GM10847 (cell line): ENCODE results near the gene PLXNB3.

Experiments used
- POLR2A ChIP-seq: IDR thresholded peaks from 2 replicates; pipeline ENCODE4 v1.6.1; 2011; ENCODE audit not compliant: insufficient read length; ENCODE audit errors: extremely low read depth

The PLXNB3 gene

DNA sequence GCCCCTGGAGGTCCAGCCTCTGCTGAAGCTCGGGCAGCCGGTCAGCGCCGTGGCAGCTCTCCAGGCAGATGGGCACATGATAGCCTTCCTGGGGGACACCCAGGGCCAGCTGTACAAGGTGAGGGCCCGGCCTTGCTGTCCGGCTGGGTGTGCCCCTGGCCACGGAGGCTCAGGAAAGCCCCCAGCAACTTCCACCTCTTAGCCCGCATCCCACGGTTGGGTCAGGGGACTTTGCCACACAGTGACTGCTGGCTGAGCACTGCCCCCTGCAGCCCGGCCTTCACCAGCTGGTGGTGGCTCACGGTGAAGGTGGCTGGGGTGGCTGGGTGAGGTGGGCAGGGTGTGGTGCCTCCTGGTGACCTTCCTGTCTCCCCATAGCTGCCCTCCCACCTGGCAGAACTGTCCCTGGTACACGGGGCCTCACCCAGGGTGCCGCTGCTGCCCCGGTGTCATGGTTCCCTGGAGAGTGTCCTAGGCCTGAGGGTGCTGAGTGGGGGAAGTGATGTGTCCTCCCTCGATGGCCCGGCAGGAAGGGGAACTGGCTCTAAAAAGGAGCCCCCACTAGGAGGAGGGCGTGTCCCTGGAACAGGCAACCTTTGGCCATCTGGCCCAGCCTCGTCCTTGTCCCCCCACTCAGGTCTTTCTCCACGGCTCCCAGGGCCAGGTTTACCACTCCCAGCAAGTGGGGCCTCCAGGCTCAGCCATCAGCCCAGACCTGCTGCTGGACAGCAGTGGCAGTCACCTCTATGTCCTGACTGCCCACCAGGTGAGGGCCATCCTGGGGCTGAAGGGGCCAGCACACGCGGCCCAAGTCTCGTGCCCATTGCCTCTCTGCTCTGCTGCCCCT, 4.5 kb downstream of the PLXNB3 start:
- TF ChIP-seq POLR2A: no peak

DNA sequence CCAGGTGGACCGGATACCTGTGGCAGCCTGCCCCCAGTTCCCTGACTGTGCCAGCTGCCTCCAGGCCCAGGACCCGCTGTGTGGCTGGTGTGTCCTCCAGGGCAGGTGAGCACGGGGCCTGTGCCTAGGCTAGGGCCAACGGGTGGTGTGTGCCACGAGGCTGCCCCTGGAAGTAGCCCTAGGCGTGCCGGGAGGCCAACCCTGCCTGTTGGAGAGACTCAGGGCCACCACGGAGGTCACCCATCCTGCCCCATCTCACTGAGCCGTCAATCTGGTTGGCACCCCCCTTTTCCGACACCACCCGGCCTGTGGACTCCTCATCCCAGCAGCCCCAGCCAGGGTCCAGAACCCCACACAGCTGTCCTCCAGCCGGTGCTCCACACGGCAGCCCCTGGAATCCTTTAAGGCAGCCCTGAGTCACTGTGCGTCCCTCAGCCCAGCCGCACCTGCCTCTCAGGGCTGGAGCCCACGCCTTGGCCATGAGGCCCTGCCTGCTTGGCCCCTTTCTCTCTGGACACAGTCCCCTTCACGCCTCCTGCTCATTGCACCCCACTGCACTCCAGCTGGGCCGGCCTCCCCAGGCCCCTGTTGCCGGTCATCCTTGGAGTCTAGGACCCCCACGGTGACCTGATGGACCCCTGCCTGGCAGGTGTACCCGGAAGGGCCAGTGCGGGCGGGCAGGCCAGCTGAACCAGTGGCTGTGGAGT, 5.3 kb downstream of the PLXNB3 start:
- no peak for TF ChIP-seq POLR2A

DNA sequence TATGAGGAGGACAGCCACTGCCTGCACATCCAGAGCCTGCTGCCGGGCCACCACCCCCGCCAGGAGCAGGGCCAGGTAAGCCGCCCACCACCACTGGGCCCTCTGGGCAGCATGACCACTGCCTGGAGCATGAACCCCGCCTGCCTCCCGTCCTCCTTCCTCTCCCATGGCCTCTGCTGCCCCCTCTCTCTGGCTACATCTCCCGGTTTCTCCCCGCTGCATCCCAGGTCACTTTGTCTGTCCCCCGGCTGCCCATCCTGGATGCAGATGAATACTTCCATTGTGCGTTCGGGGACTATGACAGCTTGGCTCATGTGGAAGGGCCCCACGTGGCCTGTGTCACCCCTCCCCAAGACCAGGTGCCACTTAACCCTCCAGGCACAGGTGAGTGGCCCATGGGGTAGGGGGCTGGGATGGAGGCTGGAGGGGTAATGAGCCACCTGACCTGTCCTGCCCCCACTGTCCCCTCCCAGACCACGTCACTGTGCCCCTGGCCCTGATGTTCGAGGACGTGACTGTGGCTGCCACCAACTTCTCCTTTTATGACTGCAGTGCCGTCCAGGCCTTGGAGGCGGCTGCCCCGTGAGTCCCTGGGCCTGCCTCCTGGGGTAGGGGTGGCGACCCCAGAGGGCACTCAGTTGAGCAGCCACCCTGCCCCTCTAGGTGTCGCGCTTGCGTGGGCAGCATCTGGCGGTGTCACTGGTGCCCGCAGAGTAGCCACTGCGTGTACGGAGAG, 6.0 kb downstream of the PLXNB3 start:
- no peak for TF ChIP-seq POLR2A

DNA sequence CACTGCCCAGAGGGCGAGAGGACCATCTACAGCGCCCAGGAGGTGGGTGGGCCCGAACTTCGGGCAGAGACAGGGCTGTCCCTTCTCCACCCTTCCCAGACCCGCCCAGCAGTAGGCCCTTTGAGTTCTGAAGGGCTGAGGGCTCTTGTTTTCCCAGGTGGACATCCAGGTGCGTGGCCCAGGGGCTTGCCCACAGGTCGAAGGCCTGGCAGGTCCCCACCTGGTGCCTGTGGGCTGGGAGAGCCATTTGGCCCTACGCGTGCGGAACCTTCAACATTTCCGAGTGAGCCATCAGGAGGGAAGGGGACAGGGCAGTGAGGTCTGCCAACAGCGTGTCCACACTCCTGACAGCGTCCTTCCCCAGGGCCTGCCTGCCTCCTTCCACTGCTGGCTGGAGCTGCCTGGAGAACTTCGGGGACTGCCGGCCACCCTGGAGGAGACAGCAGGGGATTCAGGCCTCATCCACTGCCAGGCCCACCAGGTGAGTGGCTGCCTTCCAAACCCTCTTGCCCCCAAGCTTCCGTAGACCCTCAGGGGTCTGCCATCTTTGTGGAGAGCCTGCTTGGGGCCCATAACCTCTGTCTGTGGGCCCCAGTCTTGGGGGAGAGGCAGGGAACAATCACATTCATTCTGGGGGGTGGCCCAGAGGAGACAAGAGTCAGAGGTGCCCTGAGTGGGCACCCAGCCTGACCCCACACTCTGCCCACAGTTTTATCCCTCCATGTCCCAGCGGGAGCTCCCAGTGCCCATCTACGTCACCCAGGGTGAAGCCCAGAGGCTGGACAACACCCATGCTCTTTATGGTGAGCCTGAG, 6.8 kb downstream of the PLXNB3 start:
- TF ChIP-seq POLR2A: no peak

DNA sequence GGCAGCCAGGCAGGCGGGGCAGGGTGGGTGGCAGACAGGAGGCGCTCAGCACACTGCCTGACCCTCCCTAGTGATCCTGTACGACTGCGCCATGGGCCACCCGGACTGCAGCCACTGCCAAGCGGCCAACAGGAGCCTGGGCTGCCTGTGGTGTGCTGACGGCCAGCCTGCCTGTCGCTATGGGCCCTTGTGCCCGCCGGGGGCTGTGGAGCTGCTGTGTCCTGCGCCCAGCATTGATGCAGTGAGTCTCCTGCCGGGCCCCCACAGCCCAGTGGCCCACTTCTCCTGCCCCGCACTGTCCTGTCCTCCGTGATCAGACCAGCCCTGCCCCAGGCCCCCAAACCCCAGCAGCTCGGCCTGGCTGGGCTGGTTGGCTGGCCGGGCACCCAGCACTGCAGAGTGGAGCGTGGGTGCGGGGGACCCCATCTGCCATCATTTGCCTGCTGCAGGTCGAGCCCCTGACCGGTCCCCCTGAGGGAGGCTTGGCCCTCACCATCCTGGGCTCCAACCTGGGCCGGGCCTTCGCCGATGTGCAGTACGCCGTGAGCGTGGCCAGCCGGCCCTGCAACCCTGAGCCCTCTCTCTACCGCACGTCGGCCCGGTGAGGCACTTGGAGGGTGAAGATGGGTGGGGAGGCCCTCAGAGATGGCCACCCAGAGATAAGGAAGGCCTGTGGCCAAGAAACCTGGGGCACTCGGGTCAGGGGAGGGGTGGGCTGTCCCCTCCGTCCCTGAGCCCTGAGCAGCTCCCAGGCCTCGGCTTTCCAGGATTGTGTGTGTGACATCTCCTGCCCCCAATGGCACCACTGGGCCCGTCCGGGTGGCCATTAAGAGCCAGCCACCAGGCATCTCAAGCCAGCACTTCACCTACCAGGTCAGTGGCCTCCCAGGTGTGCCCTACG, 7.6 kb downstream of the PLXNB3 start:
- TF ChIP-seq POLR2A: no peak

DNA sequence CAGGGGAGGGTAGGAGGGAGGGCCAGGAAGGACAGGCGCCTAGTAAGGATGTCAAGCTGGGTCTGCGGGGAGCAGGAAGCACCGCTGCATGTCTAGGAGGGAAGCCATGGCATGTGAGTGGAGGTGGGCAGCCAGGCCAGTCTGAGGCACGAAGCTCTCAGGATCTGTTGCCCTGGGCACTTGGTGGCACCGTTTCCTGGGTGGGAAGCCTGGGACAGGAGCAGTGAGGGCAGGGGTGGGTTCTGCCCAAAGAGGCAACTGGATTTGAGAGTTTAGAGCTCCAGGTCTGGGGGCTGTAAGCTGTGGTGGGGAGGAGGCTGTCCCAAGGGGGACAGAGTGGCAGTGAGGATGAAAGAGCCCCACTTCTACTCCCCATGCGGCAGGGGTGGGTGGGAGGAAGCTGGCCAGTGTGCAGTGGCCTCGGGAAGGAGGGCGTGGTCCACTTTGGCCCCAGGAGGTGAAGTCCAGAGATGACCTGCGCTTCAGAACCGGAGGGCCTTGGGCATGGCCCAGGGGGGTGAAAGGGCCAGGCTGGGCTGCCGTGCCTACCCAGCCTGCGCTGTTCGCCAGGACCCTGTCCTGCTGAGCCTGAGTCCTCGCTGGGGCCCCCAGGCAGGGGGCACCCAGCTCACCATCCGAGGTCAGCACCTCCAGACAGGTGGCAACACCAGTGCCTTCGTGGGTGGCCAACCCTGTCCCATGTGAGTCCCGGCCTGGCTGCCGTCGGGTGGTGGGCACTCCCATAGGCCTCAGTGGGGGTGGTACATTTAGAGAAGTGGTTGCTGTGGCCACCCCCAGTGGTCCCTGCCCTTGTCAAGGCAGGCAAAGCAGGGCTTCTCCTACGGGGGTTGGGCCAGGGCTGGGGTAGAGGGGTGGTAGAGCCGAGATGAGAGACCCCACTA, 8.5 kb downstream of the PLXNB3 start:
- TF ChIP-seq POLR2A: no peak

DNA sequence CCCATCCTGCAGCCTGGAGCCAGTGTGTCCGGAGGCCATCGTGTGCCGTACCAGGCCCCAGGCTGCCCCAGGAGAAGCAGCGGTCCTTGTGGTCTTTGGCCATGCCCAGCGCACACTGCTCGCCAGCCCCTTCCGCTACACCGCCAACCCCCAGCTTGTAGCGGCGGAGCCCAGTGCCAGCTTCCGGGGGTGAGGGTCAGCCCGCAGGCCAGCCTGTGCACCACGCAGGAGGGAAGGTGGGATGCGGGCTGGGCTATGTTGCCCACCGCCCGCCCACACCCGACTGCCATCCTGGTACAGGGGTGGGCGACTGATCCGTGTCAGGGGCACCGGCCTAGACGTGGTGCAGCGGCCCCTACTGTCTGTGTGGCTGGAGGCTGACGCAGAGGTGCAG, 9.2 kb downstream of the PLXNB3 start:
- no peak for TF ChIP-seq POLR2A

DNA sequence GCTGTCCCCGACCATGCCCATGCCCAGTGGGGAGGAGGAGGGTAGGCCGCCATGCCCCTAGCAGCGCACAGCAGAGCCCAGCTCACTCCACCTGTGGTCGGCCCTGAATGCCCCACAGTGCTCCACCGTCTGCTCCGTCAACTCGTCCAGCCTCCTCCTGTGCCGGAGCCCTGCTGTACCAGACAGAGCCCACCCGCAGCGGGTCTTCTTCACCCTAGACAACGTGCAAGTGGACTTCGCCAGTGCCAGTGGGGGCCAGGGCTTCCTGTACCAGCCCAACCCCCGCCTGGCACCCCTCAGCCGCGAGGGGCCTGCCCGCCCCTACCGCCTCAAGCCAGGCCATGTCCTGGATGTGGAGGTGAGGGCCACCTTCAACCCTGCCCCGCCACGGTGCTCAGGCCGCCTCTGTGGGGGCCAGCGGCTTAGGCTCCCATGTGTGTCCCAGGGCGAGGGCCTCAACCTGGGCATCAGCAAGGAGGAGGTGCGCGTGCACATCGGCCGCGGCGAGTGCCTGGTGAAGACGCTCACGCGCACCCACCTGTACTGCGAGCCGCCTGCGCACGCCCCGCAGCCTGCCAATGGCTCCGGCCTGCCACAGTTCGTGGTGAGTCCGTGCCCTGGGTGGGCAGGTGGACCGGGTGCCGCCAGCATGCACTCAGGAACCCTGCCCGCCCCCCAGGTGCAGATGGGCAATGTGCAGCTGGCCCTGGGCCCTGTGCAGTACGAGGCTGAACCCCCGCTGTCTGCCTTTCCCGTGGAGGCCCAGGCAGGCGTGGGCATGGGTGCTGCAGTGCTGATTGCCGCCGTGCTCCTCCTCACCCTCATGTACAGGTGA, 9.9 kb downstream of the PLXNB3 start:
- TF ChIP-seq POLR2A: no peak

DNA sequence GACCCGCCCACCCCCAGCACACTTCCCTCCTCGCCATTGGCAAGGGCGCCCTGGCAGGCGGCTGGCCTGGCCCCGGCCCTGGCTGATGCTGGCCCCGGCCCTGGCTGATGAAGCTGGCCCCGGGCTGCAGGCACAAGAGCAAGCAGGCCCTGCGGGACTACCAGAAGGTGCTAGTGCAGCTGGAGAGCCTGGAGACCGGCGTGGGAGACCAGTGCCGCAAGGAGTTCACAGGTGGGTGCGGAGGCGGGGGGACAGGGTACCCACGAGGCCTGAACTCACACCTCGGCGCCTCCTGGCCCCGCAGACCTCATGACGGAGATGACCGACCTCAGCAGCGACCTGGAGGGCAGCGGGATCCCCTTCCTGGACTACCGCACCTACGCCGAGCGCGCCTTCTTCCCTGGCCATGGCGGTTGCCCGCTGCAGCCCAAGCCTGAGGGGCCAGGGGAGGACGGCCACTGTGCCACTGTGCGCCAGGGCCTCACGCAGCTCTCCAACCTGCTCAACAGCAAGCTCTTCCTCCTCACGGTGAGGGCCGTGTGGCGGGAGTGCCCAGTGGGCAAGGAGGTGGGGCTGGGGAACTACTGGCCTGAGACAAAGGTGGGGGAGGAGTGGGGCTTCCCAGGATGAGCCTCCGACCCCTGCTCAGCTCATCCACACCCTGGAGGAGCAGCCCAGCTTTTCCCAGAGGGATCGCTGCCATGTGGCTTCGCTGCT, 10.7 kb downstream of the PLXNB3 start:
- no peak for TF ChIP-seq POLR2A

DNA sequence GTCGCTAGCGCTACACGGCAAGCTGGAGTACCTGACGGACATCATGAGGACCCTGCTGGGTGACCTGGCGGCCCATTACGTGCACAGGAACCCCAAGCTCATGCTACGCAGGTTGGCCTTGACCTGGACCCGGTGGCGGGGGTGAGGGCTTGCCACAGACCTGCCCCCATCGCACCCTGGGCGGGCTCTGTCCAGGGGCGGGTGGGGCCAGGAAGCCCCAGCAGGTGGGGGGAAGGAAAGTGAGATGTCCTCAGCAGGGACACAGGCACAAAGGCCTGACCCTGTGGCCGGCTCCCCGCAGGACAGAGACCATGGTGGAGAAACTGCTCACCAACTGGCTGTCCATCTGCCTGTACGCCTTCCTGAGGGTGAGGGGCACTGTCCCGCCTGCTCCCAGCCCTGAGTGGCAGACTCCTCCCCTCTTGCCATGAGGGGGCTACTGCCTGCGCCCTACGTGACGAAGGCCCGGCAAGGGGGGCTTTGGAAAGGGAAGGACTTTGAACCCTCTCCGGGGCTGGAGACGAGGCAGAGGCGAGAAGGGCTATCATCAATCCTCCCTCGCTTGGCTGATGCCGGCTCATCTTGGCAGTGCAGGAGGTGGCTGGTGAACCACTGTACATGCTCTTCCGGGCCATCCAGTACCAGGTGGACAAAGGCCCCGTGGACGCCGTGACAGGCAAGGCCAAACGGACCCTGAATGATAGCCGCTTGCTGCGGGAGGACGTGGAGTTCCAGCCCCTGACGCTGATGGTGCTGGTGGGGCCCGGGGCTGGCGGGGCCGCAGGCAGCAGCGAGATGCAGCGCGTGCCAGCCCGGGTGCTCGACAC, 11.5 kb downstream of the PLXNB3 start:
- TF ChIP-seq POLR2A: no peak

DNA sequence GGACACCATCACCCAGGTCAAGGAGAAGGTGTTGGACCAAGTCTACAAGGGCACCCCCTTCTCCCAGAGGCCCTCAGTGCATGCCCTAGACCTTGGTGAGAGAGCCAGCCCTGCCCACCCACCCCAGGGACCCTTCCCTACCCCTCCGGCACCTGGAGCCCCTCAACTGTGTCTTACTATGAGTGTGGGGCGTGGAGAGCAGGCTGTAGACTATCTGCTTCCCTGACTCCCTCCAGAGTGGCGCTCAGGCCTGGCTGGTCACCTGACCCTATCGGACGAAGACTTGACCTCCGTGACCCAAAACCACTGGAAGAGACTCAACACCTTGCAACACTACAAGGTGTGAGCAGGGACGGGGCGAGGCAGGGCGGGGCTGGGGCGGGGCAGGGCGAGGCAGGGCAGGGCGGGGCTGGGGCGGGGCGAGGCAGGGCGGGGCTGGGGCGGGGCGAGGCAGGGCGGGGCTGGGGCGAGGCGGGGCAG, 12.1 kb downstream of the PLXNB3 start:
- no peak for TF ChIP-seq POLR2A
